Adrenal gland (tissue), 12 donors: Measurements from ENCODE around the gene ATP8B3. TPM values are rescaled to one million over a fixed set of nuclear protein-coding genes. Genes with fewer than 3 reads are reported as not detected.
A peak's percentile ranks its signal among the peaks of the same experiment; 100 is the strongest.

ENCODE experiments used
- DNase-seq, 7 donors: peaks; one replicate each; pipeline ENCODE4 v3.0.0-alpha.2; 2019 to 2020
- H3K27ac ChIP-seq, 5 donors: fragments of 200-600 bp; sonication (generic) in 4 of 5; 1 replicate in 3 of 5; 2 replicates in 2 of 5; pipeline versions ENCODE4 v1.5.1 to v1.8.0; 2016 to 2020; ENCODE audit warnings: mild to moderate bottlenecking in 1 of 5
- H3K27me3 ChIP-seq: fragments of 200-600 bp; 2 replicates; pipeline ENCODE4 v1.8.0; 2021
- H3K36me3 ChIP-seq, 2 donors: fragments of 200-600 bp; replicated peaks in 1 of 2; 1 replicate in 1 of 2; 2 replicates in 1 of 2; pipeline versions ENCODE4 v1.5.1 to v1.8.0; 2018 to 2022
- H3K4me1 ChIP-seq, 2 donors: fragments of 200-600 bp; replicated peaks in 1 of 2; 1 replicate in 1 of 2; 2 replicates in 1 of 2; pipeline versions ENCODE4 v1.5.1 to v1.8.0; 2018 to 2021
- H3K4me3 ChIP-seq, 4 donors: fragments of 200-600 bp; sonication (generic) in 3 of 4; one replicate each; pipeline ENCODE4 v1.5.1; 2016 to 2018
- H3K9me3 ChIP-seq, 3 donors: fragments of 200-600 bp; sonication (generic) in 1 of 3; replicated peaks in 1 of 3; 1 replicate in 2 of 3; 2 replicates in 1 of 3; pipeline versions ENCODE4 v1.5.1 to v1.8.0; 2016 to 2021
- CTCF ChIP-seq, 6 experiments: fragments of 450-650 bp in 4 of 6; fragments of 200-600 bp in 2 of 6; sonication (generic) in 1 of 6; IDR thresholded peaks; 1 replicate in 5 of 6; 2 replicates in 1 of 6; pipeline versions ENCODE4 v1.5.1 to v1.8.0; 2016 to 2021; ENCODE audit warnings: antibody characterized with exemption in 6 of 6, mild to moderate bottlenecking in 2 of 6, moderate library complexity in 1 of 6
- POLR2A ChIP-seq, 2 donors: fragments of 450-650 bp; IDR thresholded peaks; one replicate each; pipeline ENCODE4 v1.6.1; 2017; ENCODE audit warnings: antibody characterized with exemption in 2 of 2, mild to moderate bottlenecking in 2 of 2, moderate library complexity in 1 of 2
- WGBS, 4 donors: extraction: QIAGEN DNeasy Blood & Tissue Kit in 2 of 4; methylation state at CpG; one replicate each; pipeline versions ENCODE4 v1.1.5 to v1.1.7; 2013 to 2017; 5-methylcytosine and 5-hydroxymethylcytosine counted together
- intact Hi-C, 2 donors: fragments of 100-400 bp; cut with DNase I; formaldehyde crosslinking; loops; one replicate each; pipeline versions ENCODE4 v1.14.1 to v1.15.0; 2022 to 2023
- polyA plus RNA-seq, 3 donors: library from polyadenylated mRNA; stranded (reverse); fragments of 200-250 nt in 2 of 3; fragments of 350-450 nt in 1 of 3; fragmentation: Illumina TruSeq in 1 of 3; extraction: RNeasy Lipid Tissue Mini Kit (QIAGEN cat#74804) in 1 of 3; gene quantifications; one replicate each; pipeline ENCODE4 v1.2.3, GENCODE V29; 2013 to 2014
- total RNA-seq, 9 donors: library from RNA; depleted of rRNA in 4 of 9; stranded (reverse); fragments of >200 nt in 4 of 9; fragments of 120-200 nt in 1 of 9; fragmentation: NEBNext Ultra II Directional in 1 of 9; extraction: Animal tissue kit (Norgen Biotek cat#: 25700) in 1 of 9; gene quantifications; one replicate each; pipeline versions ENCODE4 v1.1.0 to v1.2.4, GENCODE V29; 2013 to 2023
- donor health status: healthy with polysubstance abuse.
- donor health status: Bipolar disorder and iron deficiency.
- donor health status: DM: yes; HTN: yes; CAD: no.
- donor health status: DM: no; HTN: no; CAD: no.
- donor health status: DM: no; HTN: no; CAD: no.
- donor health status: DM: yes; HTN: yes; CAD: no.

The ATP8B3 gene
- total and polyA plus RNA-seq, 12 donors, result 0.26 to 15.1 (median 4.4) TPM

GRCh38 chr19:1817553-1818179 lies 5.6 kb upstream of the ATP8B3 start:
- intact Hi-C loops, result loop anchor here in 1 of 2 donors (10.0 kb wide), 1 partner anchor 273 kb away; no protein-coding TSS in a partner anchor
- H3K4me1 ChIP-seq, result peaks cover 9 to 19% of the 10 kb centered on the region in 2 donors
- no peak overlapping the region for H3K4me3 ChIP-seq
- H3K36me3 ChIP-seq, result peaks cover 0 to 78% of the 10 kb centered on the region in 2 donors
- TF ChIP-seq CTCF (IDR thresholded peaks at IDR 0.05), result no peak
- TF ChIP-seq POLR2A (IDR thresholded peaks at IDR 0.05), result no peak
- no peak overlapping the region for H3K27ac ChIP-seq
- no peaks in the 10 kb centered on the region for H3K27me3 ChIP-seq
- DNase-seq, result peak in 1 of 7 donors; percentile 23
- no peaks in the 10 kb centered on the region for H3K9me3 ChIP-seq
- 76 to 86% (median 84%) methylated on average over 7 to 25 of the region's 25 CpGs for WGBS, 4 donors

- Histone ChIP-seq H3K27ac (no peak overlapping the region), H3K9me3 (no peaks in the 10 kb centered on the region), H3K4me1 (peaks cover 10 to 22% of the 10 kb centered on the region in 2 donors), H3K4me3 (no peak overlapping the region), H3K36me3 (peaks cover 0 to 70% of the 10 kb centered on the region in 2 donors), H3K27me3 (no peaks in the 10 kb centered on the region)
- intact Hi-C loops, result loop anchor here in 1 of 2 donors (10.0 kb wide), 1 partner anchor 272 kb away; no protein-coding TSS in a partner anchor
- 83 to 88% (median 86%) methylated on average over 4 to 36 of the region's 36 CpGs for WGBS, 4 donors
- peak in 2 of 7 donors; percentile 7 to 26 for DNase-seq
- TF ChIP-seq CTCF (IDR thresholded peaks at IDR 0.05), result no peak
- TF ChIP-seq POLR2A (IDR thresholded peaks at IDR 0.05), result no peak
Measured at GRCh38 chr19:1816530-1817298, 4.6 kb upstream of the ATP8B3 start.

- intact Hi-C loops, result loop anchor here in 1 of 2 donors (10.0 kb wide), 1 partner anchor 271 kb away; no protein-coding TSS in a partner anchor
- TF ChIP-seq POLR2A (IDR thresholded peaks at IDR 0.05) (no peak), CTCF (IDR thresholded peaks at IDR 0.05) (no peak)
- Histone ChIP-seq H3K27ac (no peak overlapping the region), H3K4me3 (no peak overlapping the region), H3K27me3 (no peaks in the 10 kb centered on the region), H3K9me3 (no peaks in the 10 kb centered on the region), H3K36me3 (peaks cover 0 to 61% of the 10 kb centered on the region in 2 donors), H3K4me1 (peaks cover 12 to 24% of the 10 kb centered on the region in 2 donors)
- DNase-seq, result peak in 2 of 7 donors; percentile 25 to 32
- WGBS, 4 donors, result 76 to 82% (median 80%) methylated on average over 15 to 61 of the region's 61 CpGs
Measured at GRCh38 chr19:1815605-1816529, 3.8 kb upstream of the ATP8B3 start.
